ENCODE results near the gene PTGFRN.

The PTGFRN gene

GRCh38 chr1:116948642-116949041, 38.9 kb downstream of the PTGFRN start:
- no peak overlapping the region for H3K9ac ChIP-seq (ENCODE audit: low read length)
- H4K20me1 ChIP-seq (ENCODE audit: insufficient read depth, low read length), result no peaks in the 10 kb centered on the region
- H3K4me2 ChIP-seq (ENCODE audit: low read length), result no peak overlapping the region
- no peak overlapping the region for H2AFZ ChIP-seq (ENCODE audit: low read depth, low read length)
- no peaks in the 10 kb centered on the region for H3K4me1 ChIP-seq (ENCODE audit: low read length)
- H3K27me3 ChIP-seq (ENCODE audit: low read depth, low read length), result peaks cover 18% of the 10 kb centered on the region; the same call in 1 of the 2 replicates
- H3K36me3 ChIP-seq (replicated peaks; ENCODE audit: low read depth, low read length), result no peaks in the 10 kb centered on the region
- H3K9me3 ChIP-seq (ENCODE audit: insufficient read depth, low read length), result no peaks in the 10 kb centered on the region
- H3K4me3 ChIP-seq (ENCODE audit: low read length), result no peak overlapping the region
- TF ChIP-seq CTCF (IDR thresholded peaks at IDR 0.05; ENCODE audit: low read depth, low read length) (no peak), EZH2phosphoT487 (IDR thresholded peaks at IDR 0.05; ENCODE audit: low read depth) (no peak)
- no peak overlapping the region for H3K27ac ChIP-seq (ENCODE audit: low read length)
- no peaks in the 10 kb centered on the region for H3K79me2 ChIP-seq (ENCODE audit: low read length)

- Histone ChIP-seq H3K27ac (ENCODE audit: low read length) (no peak overlapping the region), H3K4me1 (ENCODE audit: low read length) (no peaks in the 10 kb centered on the region), H3K27me3 (ENCODE audit: low read depth, low read length) (peaks cover 18% of the 10 kb centered on the region; the same call in 1 of the 2 replicates), H3K36me3 (replicated peaks; ENCODE audit: low read depth, low read length) (no peaks in the 10 kb centered on the region), H3K9me3 (ENCODE audit: insufficient read depth, low read length) (no peaks in the 10 kb centered on the region), H2AFZ (ENCODE audit: low read depth, low read length) (no peak overlapping the region), H3K4me2 (ENCODE audit: low read length) (no peak overlapping the region), H4K20me1 (ENCODE audit: insufficient read depth, low read length) (no peaks in the 10 kb centered on the region), H3K79me2 (ENCODE audit: low read length) (no peaks in the 10 kb centered on the region), H3K9ac (ENCODE audit: low read length) (no peak overlapping the region), H3K4me3 (ENCODE audit: low read length) (no peak overlapping the region)
- TF ChIP-seq EZH2phosphoT487 (IDR thresholded peaks at IDR 0.05; ENCODE audit: low read depth) (no peak), CTCF (IDR thresholded peaks at IDR 0.05; ENCODE audit: low read depth, low read length) (no peak)
These were observed 39.7 kb downstream of the PTGFRN start for GRCh38 chr1:116949213-116949985.

- H3K4me3 ChIP-seq (ENCODE audit: low read length), result no peak overlapping the region
- no peaks in the 10 kb centered on the region for H3K36me3 ChIP-seq (replicated peaks; ENCODE audit: low read depth, low read length)
- TF ChIP-seq EZH2phosphoT487 (IDR thresholded peaks at IDR 0.05; ENCODE audit: low read depth) (no peak), CTCF (IDR thresholded peaks at IDR 0.05; ENCODE audit: low read depth, low read length) (no peak)
- no peaks in the 10 kb centered on the region for H3K9me3 ChIP-seq (ENCODE audit: insufficient read depth, low read length)
- H3K27ac ChIP-seq (ENCODE audit: low read length), result no peak overlapping the region
- no peak overlapping the region for H3K4me2 ChIP-seq (ENCODE audit: low read length)
- no peaks in the 10 kb centered on the region for H3K4me1 ChIP-seq (ENCODE audit: low read length)
- H3K9ac ChIP-seq (ENCODE audit: low read length), result no peak overlapping the region
- no peaks in the 10 kb centered on the region for H3K79me2 ChIP-seq (ENCODE audit: low read length)
- no peak overlapping the region for H2AFZ ChIP-seq (ENCODE audit: low read depth, low read length)
- no peaks in the 10 kb centered on the region for H4K20me1 ChIP-seq (ENCODE audit: insufficient read depth, low read length)
- H3K27me3 ChIP-seq (ENCODE audit: low read depth, low read length), result peaks cover 18% of the 10 kb centered on the region; the same call in 1 of the 2 replicates
These were observed 40.9 kb downstream of the PTGFRN start for GRCh38 chr1:116950517-116951199.

- H3K27ac ChIP-seq (ENCODE audit: low read length), result no peak overlapping the region
- no peaks in the 10 kb centered on the region for H4K20me1 ChIP-seq (ENCODE audit: insufficient read depth, low read length)
- H3K4me3 ChIP-seq (ENCODE audit: low read length), result no peak overlapping the region
- H3K4me1 ChIP-seq (ENCODE audit: low read length), result no peaks in the 10 kb centered on the region
- no peaks in the 10 kb centered on the region for H3K79me2 ChIP-seq (ENCODE audit: low read length)
- no peaks in the 10 kb centered on the region for H3K9me3 ChIP-seq (ENCODE audit: insufficient read depth, low read length)
- no peak overlapping the region for H3K9ac ChIP-seq (ENCODE audit: low read length)
- no peak overlapping the region for H3K4me2 ChIP-seq (ENCODE audit: low read length)
- peaks cover 18% of the 10 kb centered on the region; the same call in 1 of the 2 replicates for H3K27me3 ChIP-seq (ENCODE audit: low read depth, low read length)
- no peaks in the 10 kb centered on the region for H3K36me3 ChIP-seq (replicated peaks; ENCODE audit: low read depth, low read length)
- H2AFZ ChIP-seq (ENCODE audit: low read depth, low read length), result no peak overlapping the region
- TF ChIP-seq CTCF (IDR thresholded peaks at IDR 0.05; ENCODE audit: low read depth, low read length), result no peak
These were observed 41.7 kb downstream of the PTGFRN start for GRCh38 chr1:116951200-116951935.
